ENCODE measurements around the gene WFDC10B. TPM values are rescaled to one million over a fixed set of nuclear protein-coding genes. Genes with fewer than 3 reads are reported as not detected.

The WFDC10B gene
- total RNA-seq, 1 experiment from 2014 or later = not detected

DNA sequence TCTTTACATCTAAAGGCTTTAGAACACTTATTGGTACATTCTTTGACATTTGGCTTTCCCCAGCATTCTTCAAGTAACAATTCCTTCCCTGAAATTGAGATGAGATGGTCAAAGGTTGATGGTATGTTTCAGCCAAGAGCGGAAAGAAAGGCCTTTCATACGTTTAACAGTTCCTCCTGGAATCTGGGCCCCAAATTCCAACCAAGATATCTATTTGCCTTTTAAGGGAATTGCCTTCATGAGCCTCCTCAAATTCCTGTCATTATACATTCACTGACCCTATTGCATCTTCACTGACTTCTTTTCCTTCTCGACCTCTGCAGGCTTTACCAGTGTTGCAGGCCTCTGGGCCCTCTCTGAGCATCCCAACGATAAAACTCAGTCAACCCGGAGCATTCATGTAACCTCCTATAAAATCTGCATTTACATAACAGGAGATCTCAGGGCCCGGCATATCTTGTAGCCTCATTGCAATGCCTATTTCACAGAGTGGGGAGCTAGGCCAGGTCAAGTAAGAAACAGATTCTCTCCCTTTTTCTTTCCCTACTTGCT is 55.4 kb downstream of the WFDC10B start:
- in situ Hi-C loops (cut with HindIII; ENCODE audit: low pct_unique_long_range_greater_than_20kb, low sequenced_read_pairs) (no loop called here), intact Hi-C loops (cut with micrococcal nuclease; ENCODE audit: unreplicated experiment) (no loop called here)
- H3K27me3 ChIP-seq (ENCODE audit: control insufficient read depth, insufficient read depth, low read length) = no peaks in the 10 kb centered on the region
- ATAC-seq = no peak
- no peak for DNase-seq (ENCODE audit: low read depth, low spot score)
- ChIA-PET CTCF (no interaction called here), POLR2A (no interaction called here)
- TF ChIP-seq, protein P1, sequence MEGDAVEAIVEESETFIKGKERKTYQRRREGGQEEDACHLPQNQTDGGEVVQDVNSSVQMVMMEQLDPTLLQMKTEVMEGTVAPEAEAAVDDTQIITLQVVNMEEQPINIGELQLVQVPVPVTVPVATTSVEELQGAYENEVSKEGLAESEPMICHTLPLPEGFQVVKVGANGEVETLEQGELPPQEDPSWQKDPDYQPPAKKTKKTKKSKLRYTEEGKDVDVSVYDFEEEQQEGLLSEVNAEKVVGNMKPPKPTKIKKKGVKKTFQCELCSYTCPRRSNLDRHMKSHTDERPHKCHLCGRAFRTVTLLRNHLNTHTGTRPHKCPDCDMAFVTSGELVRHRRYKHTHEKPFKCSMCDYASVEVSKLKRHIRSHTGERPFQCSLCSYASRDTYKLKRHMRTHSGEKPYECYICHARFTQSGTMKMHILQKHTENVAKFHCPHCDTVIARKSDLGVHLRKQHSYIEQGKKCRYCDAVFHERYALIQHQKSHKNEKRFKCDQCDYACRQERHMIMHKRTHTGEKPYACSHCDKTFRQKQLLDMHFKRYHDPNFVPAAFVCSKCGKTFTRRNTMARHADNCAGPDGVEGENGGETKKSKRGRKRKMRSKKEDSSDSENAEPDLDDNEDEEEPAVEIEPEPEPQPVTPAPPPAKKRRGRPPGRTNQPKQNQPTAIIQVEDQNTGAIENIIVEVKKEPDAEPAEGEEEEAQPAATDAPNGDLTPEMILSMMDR (IDR thresholded peaks at IDR 0.05) = no peak
- TF ChIP-seq SIN3A (IDR thresholded peaks at IDR 0.05; ENCODE audit: borderline replicate concordance, insufficient read depth, low read depth, low read length) = no peak
- no peak for TF ChIP-seq POLR2AphosphoS5 (IDR thresholded peaks at IDR 0.05; ENCODE audit: low read depth, low read length)
- TF ChIP-seq TCF7L2 (IDR thresholded peaks at IDR 0.05; ENCODE audit: low read depth, low read length) = no peak
- TF ChIP-seq, protein P2, sequence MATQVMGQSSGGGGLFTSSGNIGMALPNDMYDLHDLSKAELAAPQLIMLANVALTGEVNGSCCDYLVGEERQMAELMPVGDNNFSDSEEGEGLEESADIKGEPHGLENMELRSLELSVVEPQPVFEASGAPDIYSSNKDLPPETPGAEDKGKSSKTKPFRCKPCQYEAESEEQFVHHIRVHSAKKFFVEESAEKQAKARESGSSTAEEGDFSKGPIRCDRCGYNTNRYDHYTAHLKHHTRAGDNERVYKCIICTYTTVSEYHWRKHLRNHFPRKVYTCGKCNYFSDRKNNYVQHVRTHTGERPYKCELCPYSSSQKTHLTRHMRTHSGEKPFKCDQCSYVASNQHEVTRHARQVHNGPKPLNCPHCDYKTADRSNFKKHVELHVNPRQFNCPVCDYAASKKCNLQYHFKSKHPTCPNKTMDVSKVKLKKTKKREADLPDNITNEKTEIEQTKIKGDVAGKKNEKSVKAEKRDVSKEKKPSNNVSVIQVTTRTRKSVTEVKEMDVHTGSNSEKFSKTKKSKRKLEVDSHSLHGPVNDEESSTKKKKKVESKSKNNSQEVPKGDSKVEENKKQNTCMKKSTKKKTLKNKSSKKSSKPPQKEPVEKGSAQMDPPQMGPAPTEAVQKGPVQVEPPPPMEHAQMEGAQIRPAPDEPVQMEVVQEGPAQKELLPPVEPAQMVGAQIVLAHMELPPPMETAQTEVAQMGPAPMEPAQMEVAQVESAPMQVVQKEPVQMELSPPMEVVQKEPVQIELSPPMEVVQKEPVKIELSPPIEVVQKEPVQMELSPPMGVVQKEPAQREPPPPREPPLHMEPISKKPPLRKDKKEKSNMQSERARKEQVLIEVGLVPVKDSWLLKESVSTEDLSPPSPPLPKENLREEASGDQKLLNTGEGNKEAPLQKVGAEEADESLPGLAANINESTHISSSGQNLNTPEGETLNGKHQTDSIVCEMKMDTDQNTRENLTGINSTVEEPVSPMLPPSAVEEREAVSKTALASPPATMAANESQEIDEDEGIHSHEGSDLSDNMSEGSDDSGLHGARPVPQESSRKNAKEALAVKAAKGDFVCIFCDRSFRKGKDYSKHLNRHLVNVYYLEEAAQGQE (IDR thresholded peaks at IDR 0.05; ENCODE audit: insufficient read depth in 1 of 2, low read depth in 2 of 2, low read length in 1 of 2) = no peak
- H3K36me3 ChIP-seq (ENCODE audit: control insufficient read depth, insufficient read depth, low read length) = no peaks in the 10 kb centered on the region
- BruUV-seq (replicated peaks) = no TSS peak
- no peak overlapping the region for H3K4me3 ChIP-seq (ENCODE audit: low read depth in 2 of 2, low read length in 2 of 2)
- H3K4me1 ChIP-seq (ENCODE audit: control insufficient read depth, insufficient read depth, low read length) = no peaks in the 10 kb centered on the region
- no peak overlapping the region for H3K27ac ChIP-seq (ENCODE audit: low read length)
- H3K9me3 ChIP-seq (ENCODE audit: control insufficient read depth, insufficient read depth, low read depth, low read length) = no peaks in the 10 kb centered on the region

DNA sequence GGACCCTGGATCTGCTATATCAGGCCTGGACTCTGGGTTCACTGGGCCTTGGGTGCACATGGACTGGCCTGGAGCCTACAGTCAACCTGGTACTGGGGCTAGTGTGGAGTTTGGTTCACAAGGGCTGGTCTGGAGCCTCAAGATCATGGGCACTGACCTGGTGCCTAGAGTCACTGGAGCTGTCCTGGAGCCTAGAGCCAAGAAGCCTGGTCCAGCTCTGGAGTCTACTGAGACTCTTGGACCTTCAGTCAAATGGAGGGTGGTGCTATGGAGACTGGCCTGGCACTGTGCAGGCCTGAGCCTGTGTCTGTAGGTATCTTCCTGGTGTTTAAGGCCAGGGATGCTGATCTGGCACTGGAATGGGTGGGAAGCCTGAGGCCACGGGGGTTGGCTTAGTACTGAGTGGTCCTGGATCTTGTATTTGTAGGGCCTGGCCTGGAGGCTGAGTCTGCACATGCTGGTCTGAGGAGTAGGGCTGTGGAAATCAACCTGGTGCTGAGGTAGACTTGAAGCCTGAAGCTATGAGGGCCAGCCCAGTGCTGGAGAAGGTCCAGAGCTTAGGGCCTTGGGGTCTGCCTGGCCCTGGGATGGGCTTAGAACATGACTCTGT is 57.3 kb downstream of the WFDC10B start:
- no TSS peak for BruUV-seq (replicated peaks)
- H3K4me1 ChIP-seq (ENCODE audit: control insufficient read depth, insufficient read depth, low read length) = no peaks in the 10 kb centered on the region
- ChIA-PET POLR2A (no interaction called here), CTCF (no interaction called here)
- no peak overlapping the region for H3K4me3 ChIP-seq (ENCODE audit: low read depth in 2 of 2, low read length in 2 of 2)
- ATAC-seq (no peak), DNase-seq (ENCODE audit: low read depth, low spot score) (no peak)
- TF ChIP-seq, protein P1 (IDR thresholded peaks at IDR 0.05) = no peak
- TF ChIP-seq, protein P2 (IDR thresholded peaks at IDR 0.05; ENCODE audit: insufficient read depth in 1 of 2, low read depth in 2 of 2, low read length in 1 of 2) = no peak
- TF ChIP-seq POLR2AphosphoS5 (IDR thresholded peaks at IDR 0.05; ENCODE audit: low read depth, low read length) (no peak), TCF7L2 (IDR thresholded peaks at IDR 0.05; ENCODE audit: low read depth, low read length) (no peak), SIN3A (IDR thresholded peaks at IDR 0.05; ENCODE audit: borderline replicate concordance, insufficient read depth, low read depth, low read length) (no peak)
- in situ Hi-C loops (cut with HindIII; ENCODE audit: low pct_unique_long_range_greater_than_20kb, low sequenced_read_pairs) (no loop called here), intact Hi-C loops (cut with micrococcal nuclease; ENCODE audit: unreplicated experiment) (no loop called here)
- no peaks in the 10 kb centered on the region for H3K27me3 ChIP-seq (ENCODE audit: control insufficient read depth, insufficient read depth, low read length)
- no peaks in the 10 kb centered on the region for H3K9me3 ChIP-seq (ENCODE audit: control insufficient read depth, insufficient read depth, low read depth, low read length)
- H3K27ac ChIP-seq (ENCODE audit: low read length) = no peak overlapping the region
- H3K36me3 ChIP-seq (ENCODE audit: control insufficient read depth, insufficient read depth, low read length) = no peaks in the 10 kb centered on the region
